ENCODE data around the gene ANKRD40. TPM values are rescaled to one million over a fixed set of nuclear protein-coding genes. Genes with fewer than 3 reads are reported as not detected.
A peak's percentile ranks its signal among the peaks of the same experiment; 100 is the strongest.

ANKRD40 gene
- total RNA-seq, 6 experiments from 2014 or later: 13.9 to 17.4 (median 15.1) TPM

GRCh38 chr17:50653738-50654137, 54.0 kb downstream of the ANKRD40 start:
- ATAC-seq: peak in 1 of 4 donors; percentile 65
- Histone ChIP-seq H3K27ac (no peak overlapping the region), H3K36me3 (peaks cover 0 to 6% (median 0%) of the 10 kb centered on the region in 4 donors), H3K27me3 (no peaks in the 10 kb centered on the region), H3K4me1 (peaks cover 0 to 11% (median 0%) of the 10 kb centered on the region in 4 donors), H3K9me3 (no peaks in the 10 kb centered on the region), H3K4me3 (no peak overlapping the region)
- no peak for DNase-seq
- intact Hi-C loops (cut with DNase I): no loop called here
- WGBS (ENCODE audit: insufficient coverage, low coverage, low lambda C conversion rate, missing lambda C conversion rate): 68% methylated on average over 3 of the region's 3 CpGs
- TF ChIP-seq POLR2A (IDR thresholded peaks at IDR 0.05) (no peak), CTCF (IDR thresholded peaks at IDR 0.05) (no peak)

- H3K36me3 ChIP-seq: no peaks in the 10 kb centered on the region
- DNase-seq: no peak
- TF ChIP-seq CTCF (IDR thresholded peaks at IDR 0.05): no peak
- no peak for TF ChIP-seq POLR2A (IDR thresholded peaks at IDR 0.05)
- no peak for ATAC-seq
- H3K27ac ChIP-seq: no peak overlapping the region
- H3K4me1 ChIP-seq: peaks cover 0 to 6% (median 0%) of the 10 kb centered on the region in 4 donors
- no peak overlapping the region for H3K4me3 ChIP-seq
- intact Hi-C loops (cut with DNase I): no loop called here
- WGBS (ENCODE audit: insufficient coverage, low coverage, low lambda C conversion rate, missing lambda C conversion rate): 100% methylated on average over 2 of the region's 2 CpGs
- H3K9me3 ChIP-seq: no peaks in the 10 kb centered on the region
- no peaks in the 10 kb centered on the region for H3K27me3 ChIP-seq
These were observed 56.1 kb downstream of the ANKRD40 start for GRCh38 chr17:50651661-50652060.

GRCh38 chr17:50649042-50649908, 58.4 kb downstream of the ANKRD40 start:
- H3K9me3 ChIP-seq: no peaks in the 10 kb centered on the region
- intact Hi-C loops (cut with DNase I): no loop called here
- TF ChIP-seq POLR2A (IDR thresholded peaks at IDR 0.05): no peak
- no peak for TF ChIP-seq CTCF (IDR thresholded peaks at IDR 0.05)
- ATAC-seq (no peak), DNase-seq (no peak)
- 81% methylated on average over 7 of the region's 7 CpGs for WGBS (ENCODE audit: insufficient coverage, low coverage, low lambda C conversion rate, missing lambda C conversion rate)
- H3K4me1 ChIP-seq: no peaks in the 10 kb centered on the region
- H3K27me3 ChIP-seq: no peaks in the 10 kb centered on the region
- H3K36me3 ChIP-seq: no peaks in the 10 kb centered on the region
- no peak overlapping the region for H3K27ac ChIP-seq
- H3K4me3 ChIP-seq: no peak overlapping the region

- intact Hi-C loops (cut with DNase I): no loop called here
- Histone ChIP-seq H3K9me3 (no peaks in the 10 kb centered on the region), H3K27ac (no peak overlapping the region), H3K36me3 (peaks cover 0 to 7% (median 3%) of the 10 kb centered on the region in 4 donors), H3K4me3 (no peak overlapping the region), H3K27me3 (no peaks in the 10 kb centered on the region), H3K4me1 (peaks cover 0 to 11% (median 5%) of the 10 kb centered on the region in 4 donors)
- peak in 2 of 3 donors; percentile 10 to 37 for DNase-seq
- WGBS (ENCODE audit: insufficient coverage, low coverage, low lambda C conversion rate, missing lambda C conversion rate): no CpG with 5 or more reads among the region's 2 CpGs
- TF ChIP-seq POLR2A (IDR thresholded peaks at IDR 0.05) (no peak), CTCF (IDR thresholded peaks at IDR 0.05) (no peak)
- ATAC-seq: peak in 1 of 4 donors; percentile 49
These were observed 60.5 kb downstream of the ANKRD40 start for GRCh38 chr17:50647187-50647586.
